NCI-H146 (cell line): ENCODE results near the gene BAZ2B.
"Not testable (repeated sequence)": the region's sequence is repeated elsewhere in the genome, so short reads cannot be mapped to it uniquely, and the experiment has no call there.

Source experiments
- DNase-seq: peaks from one replicate; lab custom pipeline; 2025; lab: John Stamatoyannopoulos, UW

The BAZ2B gene

GRCh38 chr2:159411460-159411859, 204.9 kb downstream of the BAZ2B start:
- DNase-seq, result no peak

- no peak for DNase-seq
These were observed 206.1 kb downstream of the BAZ2B start for GRCh38 chr2:159410276-159410675.

GRCh38 chr2:159409116-159409800, 207.1 kb downstream of the BAZ2B start:
- DNase-seq, result no peak

GRCh38 chr2:159402790-159403189, 213.6 kb downstream of the BAZ2B start:
- DNase-seq, result no peak

GRCh38 chr2:159402160-159402559, 214.2 kb downstream of the BAZ2B start:
- not testable (repeated sequence) for DNase-seq

GRCh38 chr2:159399716-159400415, 216.5 kb downstream of the BAZ2B start:
- peak; percentile 41 for DNase-seq

- peak; percentile 9 for DNase-seq
These were observed 219.5 kb downstream of the BAZ2B start for GRCh38 chr2:159396799-159397198.

- no peak for DNase-seq
These were observed 233.8 kb downstream of the BAZ2B start for GRCh38 chr2:159382447-159383028.

- no peak for DNase-seq
These were observed 234.8 kb downstream of the BAZ2B start for GRCh38 chr2:159381574-159381973.

GRCh38 chr2:159380685-159381239, 235.6 kb downstream of the BAZ2B start:
- no peak for DNase-seq

- no peak for DNase-seq
These were observed 237.2 kb downstream of the BAZ2B start for GRCh38 chr2:159379181-159379580.

GRCh38 chr2:159375241-159375640, 241.1 kb downstream of the BAZ2B start:
- DNase-seq, result no peak

GRCh38 chr2:159371506-159371905, 244.8 kb downstream of the BAZ2B start:
- DNase-seq, result no peak

- no peak for DNase-seq
These were observed 249.8 kb downstream of the BAZ2B start for GRCh38 chr2:159366538-159366937.

GRCh38 chr2:159362816-159363251, 253.5 kb downstream of the BAZ2B start:
- no peak for DNase-seq

- no peak for DNase-seq
These were observed 254.3 kb downstream of the BAZ2B start for GRCh38 chr2:159362094-159362493.

GRCh38 chr2:159361603-159362002, 254.7 kb downstream of the BAZ2B start:
- DNase-seq, result not testable (repeated sequence)

GRCh38 chr2:159356053-159356554, 260.2 kb downstream of the BAZ2B start:
- no peak for DNase-seq

- no peak for DNase-seq
These were observed 264.4 kb downstream of the BAZ2B start for GRCh38 chr2:159351977-159352376.

GRCh38 chr2:159349674-159350299, 266.6 kb downstream of the BAZ2B start:
- DNase-seq, result no peak

- DNase-seq, result no peak
These were observed 289.6 kb downstream of the BAZ2B start for GRCh38 chr2:159326569-159327255.

GRCh38 chr2:159322419-159322818, 293.9 kb downstream of the BAZ2B start:
- no peak for DNase-seq
